GM19023 (cell line): ENCODE measurements around the gene BCO2.

Experiments used
- ATAC-seq: cut with Tn5 transposase; IDR thresholded peaks from one replicate; pipeline ENCODE4 v1.9.1; 2021; ENCODE audit warnings: mild to moderate bottlenecking, moderate library complexity; ENCODE audit not compliant: unreplicated experiment

BCO2 gene

DNA sequence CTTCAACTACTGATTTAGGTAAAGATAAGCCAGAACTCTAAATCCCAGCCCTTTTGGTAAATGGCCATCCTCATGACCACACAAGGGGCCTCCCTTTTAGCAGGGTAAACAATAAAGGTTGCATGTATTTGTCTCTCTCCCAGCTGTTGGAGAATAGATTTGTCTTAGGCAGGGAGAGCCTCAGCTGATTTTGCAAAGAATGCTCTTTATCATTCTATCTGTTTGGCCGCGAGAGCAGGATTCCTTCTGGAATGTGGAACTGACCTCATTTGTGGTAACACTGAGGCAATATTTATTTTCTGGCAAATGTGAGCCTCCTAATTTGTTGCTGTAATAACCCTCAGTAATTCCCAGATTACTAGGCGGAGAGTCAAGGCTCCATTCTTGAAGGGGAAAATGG lies 66.2 kb downstream of the BCO2 start:
- no peak for ATAC-seq

DNA sequence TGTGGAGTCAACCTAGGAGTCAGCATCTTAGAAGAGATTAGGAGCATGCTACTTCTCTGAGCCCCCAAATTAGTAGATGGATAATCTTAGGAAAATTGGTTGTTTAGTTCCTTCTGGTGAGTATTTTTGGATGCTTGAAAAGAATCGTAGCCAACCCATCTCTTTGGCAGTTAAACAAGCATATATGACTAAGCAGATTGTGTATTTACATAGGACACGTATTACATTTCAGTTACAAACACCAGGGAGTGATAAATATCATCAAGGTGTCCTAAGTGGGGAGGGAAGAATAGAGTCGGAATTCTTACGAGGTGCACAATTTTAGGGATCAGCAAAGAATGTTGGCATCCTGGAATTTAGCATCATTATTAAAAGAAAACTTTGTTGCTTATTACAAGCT lies 71.9 kb downstream of the BCO2 start:
- ATAC-seq, result no peak

- ATAC-seq, result no peak
Measured at GRCh38 chr11:112248201-112248600, 72.9 kb downstream of the BCO2 start.

DNA sequence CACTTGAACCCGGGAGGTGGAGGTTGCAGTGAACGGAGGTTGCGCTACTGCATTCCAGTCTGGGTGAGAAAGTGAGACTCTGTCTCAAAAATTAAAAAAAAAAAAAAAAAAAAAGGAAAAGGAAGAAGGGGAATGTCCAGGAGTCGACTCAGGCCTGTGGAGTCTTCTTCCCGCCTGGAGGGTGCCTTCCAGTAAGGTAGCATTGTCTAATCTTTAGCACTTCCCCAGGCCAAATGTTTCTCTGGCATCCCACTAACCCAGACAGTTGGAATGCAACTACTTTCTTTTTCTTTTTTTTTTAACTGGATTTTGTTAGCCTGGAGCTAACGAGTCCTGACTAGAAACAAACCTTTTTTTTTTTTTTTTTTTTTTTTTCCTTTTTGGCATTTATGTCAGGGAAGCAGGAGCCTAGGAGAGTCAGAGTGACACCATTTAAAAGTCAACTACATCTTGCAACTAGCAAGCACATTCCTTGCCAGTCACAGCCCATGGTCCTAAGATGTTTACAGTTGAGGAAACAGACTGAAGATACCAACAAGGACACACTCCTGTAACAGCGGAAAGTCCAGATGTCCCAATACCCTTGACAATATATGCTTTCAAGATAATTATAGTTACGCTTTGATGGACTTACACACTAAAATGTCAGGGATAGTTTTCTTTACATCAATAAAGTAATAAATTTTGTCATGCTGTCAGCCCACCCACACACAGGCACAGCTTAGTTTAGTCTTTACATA lies 74.7 kb downstream of the BCO2 start:
- ATAC-seq, result no peak

DNA sequence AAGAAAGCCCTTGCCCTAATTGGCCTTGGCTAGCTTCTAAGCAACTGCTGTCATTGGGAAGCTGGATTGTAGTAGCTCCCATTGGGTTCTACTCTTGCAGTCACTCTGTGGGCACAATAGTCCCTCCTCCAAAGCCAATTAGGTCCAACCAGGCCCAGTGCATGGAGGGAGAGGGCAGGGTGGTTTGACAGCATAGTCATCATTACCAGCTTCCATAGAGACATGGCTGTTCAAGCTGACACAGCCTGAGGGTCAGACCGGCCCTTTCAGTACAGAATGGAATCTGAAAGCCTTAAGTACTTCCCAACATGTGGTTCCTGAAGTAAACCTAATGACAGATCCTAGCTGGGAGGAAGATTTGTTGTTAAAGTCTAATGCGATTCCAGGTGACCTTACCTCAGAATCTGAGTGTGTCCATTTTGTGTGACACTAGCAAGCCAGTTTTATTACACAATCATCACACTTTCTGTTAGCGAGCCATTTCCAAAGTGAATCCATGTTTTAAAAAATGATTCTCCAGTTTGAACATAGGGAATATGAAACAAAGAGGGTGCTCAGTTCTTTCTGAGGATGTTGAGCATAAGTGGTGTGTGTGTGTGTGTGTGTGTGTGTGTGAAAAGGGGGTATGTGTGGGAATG lies 78.4 kb downstream of the BCO2 start:
- no peak for ATAC-seq

- ATAC-seq, result no peak
Measured at GRCh38 chr11:112255067-112255720, 79.9 kb downstream of the BCO2 start.

DNA sequence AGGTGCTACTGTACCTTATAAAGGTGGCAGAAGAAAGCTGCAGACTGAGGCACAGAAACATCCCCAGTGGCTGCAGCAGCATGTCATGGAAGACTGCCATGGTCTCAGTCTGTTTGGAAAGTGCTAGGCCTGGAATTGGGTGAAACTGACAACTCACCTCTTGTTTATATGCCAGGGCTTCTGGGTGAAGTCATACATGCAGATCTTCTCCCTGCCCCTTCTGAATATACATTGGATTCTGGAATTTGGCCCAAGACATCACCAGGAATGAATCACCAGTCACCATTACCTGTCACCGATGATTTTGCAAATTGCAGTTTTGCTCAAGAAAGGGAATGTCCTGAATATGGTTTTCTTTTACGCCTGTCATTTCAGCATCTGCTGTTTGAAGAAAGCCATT lies 85.2 kb downstream of the BCO2 start, which contains the start of gene PLET1:
TSS of gene PLET1 (minus strand) at position 371 of the 400 bp plus-strand sequence. CDS start at position 100, 271 bp downstream.
- no peak for ATAC-seq

DNA sequence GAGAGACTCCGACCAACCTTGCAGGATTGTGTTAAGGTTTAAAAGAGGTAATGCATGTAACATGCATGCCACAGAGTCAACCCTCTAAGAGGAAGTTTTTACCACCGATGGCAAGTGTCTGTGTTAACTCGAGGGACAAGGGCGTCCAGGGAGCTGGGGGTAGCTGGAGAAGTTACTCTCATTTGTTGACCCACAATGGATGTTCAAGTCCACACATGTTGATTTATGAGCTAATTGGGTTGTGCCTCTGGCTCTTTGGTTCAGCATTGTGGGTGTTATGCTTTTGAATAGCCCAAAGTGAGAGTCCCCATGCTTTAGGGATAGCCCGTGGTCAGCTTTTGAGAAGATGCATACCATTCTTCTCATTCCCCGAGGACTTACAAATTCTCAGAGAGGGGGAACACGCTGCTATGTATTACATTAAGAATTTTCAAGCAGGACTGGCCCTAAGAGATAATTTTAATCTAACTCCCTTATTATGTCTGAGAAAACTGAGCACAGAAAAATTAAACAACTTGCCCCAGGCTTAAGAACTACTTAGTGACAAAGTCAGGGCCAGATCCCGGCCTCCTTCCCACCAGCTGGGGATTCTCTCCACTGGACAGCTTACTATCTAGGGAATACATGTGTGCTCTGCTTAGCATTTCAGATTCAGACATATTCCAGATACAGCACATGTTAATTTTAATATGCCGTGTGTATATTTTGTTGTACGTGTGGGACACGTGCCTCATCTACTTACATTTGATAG lies 90.5 kb downstream of the BCO2 start:
- ATAC-seq, result no peak

DNA sequence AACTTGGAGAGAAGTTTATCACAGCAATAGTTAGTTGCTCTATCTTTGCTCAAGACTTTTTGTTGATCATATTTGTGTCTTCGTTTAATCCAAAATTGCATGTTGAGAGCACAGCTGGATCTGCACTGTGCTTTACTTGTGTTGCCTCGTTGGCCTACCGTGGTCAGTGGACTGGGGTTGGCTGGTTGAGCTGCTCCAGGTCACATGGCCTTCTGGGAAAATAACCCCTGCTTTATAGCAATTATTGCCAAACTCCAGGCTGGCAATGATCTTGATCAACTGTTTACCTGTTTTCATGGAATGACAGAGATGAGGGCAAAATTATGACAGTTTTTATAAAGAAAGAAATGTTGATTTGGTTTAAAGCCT lies 91.1 kb downstream of the BCO2 start:
- ATAC-seq, result no peak

GRCh38 chr11:112267188-112267591 lies 91.9 kb downstream of the BCO2 start:
- ATAC-seq, result no peak

- no peak for ATAC-seq
Measured at GRCh38 chr11:112268406-112268805, 93.1 kb downstream of the BCO2 start.
